ENCODE measurements around the gene KRTAP5-10. TPM values are rescaled to one million over a fixed set of nuclear protein-coding genes. Genes with fewer than 3 reads are reported as not detected.
"Not testable (repeated sequence)": the region's sequence is repeated elsewhere in the genome, so short reads cannot be mapped to it uniquely, and the experiment has no call there.

KRTAP5-10 gene
- total RNA-seq, 2 donors from 2014 or later: 0.37 TPM; not detected in 1

- DNase-seq: no peak
- no peaks in the 10 kb centered on the region for H3K4me1 ChIP-seq
- no peaks in the 10 kb centered on the region for H3K36me3 ChIP-seq
- no peak overlapping the region for H3K9ac ChIP-seq (ENCODE audit: low read depth in 2 of 2, low read length in 2 of 2)
- TF ChIP-seq, protein P1, sequence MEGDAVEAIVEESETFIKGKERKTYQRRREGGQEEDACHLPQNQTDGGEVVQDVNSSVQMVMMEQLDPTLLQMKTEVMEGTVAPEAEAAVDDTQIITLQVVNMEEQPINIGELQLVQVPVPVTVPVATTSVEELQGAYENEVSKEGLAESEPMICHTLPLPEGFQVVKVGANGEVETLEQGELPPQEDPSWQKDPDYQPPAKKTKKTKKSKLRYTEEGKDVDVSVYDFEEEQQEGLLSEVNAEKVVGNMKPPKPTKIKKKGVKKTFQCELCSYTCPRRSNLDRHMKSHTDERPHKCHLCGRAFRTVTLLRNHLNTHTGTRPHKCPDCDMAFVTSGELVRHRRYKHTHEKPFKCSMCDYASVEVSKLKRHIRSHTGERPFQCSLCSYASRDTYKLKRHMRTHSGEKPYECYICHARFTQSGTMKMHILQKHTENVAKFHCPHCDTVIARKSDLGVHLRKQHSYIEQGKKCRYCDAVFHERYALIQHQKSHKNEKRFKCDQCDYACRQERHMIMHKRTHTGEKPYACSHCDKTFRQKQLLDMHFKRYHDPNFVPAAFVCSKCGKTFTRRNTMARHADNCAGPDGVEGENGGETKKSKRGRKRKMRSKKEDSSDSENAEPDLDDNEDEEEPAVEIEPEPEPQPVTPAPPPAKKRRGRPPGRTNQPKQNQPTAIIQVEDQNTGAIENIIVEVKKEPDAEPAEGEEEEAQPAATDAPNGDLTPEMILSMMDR (IDR thresholded peaks at IDR 0.05): no peak
- no peaks in the 10 kb centered on the region for H3K27me3 ChIP-seq
- H3K9me3 ChIP-seq: no peaks in the 10 kb centered on the region
- intact Hi-C loops (cut with DNase I): no loop called here
- no peak overlapping the region for H3K4me3 ChIP-seq
- no peak overlapping the region for H3K27ac ChIP-seq
Measured at GRCh38 chr11:71568704-71569349, 3.5 kb downstream of the KRTAP5-10 start.

GRCh38 chr11:71571101-71571850, 5.9 kb downstream of the KRTAP5-10 start:
- DNase-seq; intact Hi-C loops (cut with DNase I); H3K4me3 ChIP-seq: not testable (repeated sequence)

GRCh38 chr11:71572811-71573210, 7.4 kb downstream of the KRTAP5-10 start:
- Histone ChIP-seq H3K27me3 (no peaks in the 10 kb centered on the region), H3K9me3 (no peaks in the 10 kb centered on the region)

More at GRCh38 chr11:71571101-71571850, 5.9 kb downstream of the KRTAP5-10 start:
- not testable (repeated sequence) for H3K9me3 ChIP-seq; H3K27ac ChIP-seq; H3K4me1 ChIP-seq; H3K9ac ChIP-seq (ENCODE audit: low read depth in 2 of 2, low read length in 2 of 2); H3K36me3 ChIP-seq; H3K27me3 ChIP-seq

GRCh38 chr11:71574418-71574817, 9.1 kb downstream of the KRTAP5-10 start:
- no peak overlapping the region for H3K9ac ChIP-seq (ENCODE audit: low read depth in 2 of 2, low read length in 2 of 2)

More at GRCh38 chr11:71572811-71573210, 7.4 kb downstream of the KRTAP5-10 start:
- Histone ChIP-seq H3K9ac (ENCODE audit: low read depth in 2 of 2, low read length in 2 of 2) (no peak overlapping the region), H3K4me1 (no peaks in the 10 kb centered on the region), H3K27ac (no peak overlapping the region), H3K36me3 (no peaks in the 10 kb centered on the region), H3K4me3 (no peak overlapping the region)
- no peak for DNase-seq
- intact Hi-C loops (cut with DNase I): no loop called here
- TF ChIP-seq, protein P1 (IDR thresholded peaks at IDR 0.05): no peak

GRCh38 chr11:71575723-71576424, 10.5 kb downstream of the KRTAP5-10 start:
- H3K4me1 ChIP-seq: no peaks in the 10 kb centered on the region
- no peak overlapping the region for H3K4me3 ChIP-seq
- no peaks in the 10 kb centered on the region for H3K9me3 ChIP-seq
- no peaks in the 10 kb centered on the region for H3K36me3 ChIP-seq
- no peaks in the 10 kb centered on the region for H3K27me3 ChIP-seq
- intact Hi-C loops (cut with DNase I): no loop called here
- TF ChIP-seq, protein P1 (IDR thresholded peaks at IDR 0.05): no peak
- no peak for DNase-seq
- H3K27ac ChIP-seq: no peak overlapping the region
- no peak overlapping the region for H3K9ac ChIP-seq (ENCODE audit: low read depth in 2 of 2, low read length in 2 of 2)

More at GRCh38 chr11:71574418-71574817, 9.1 kb downstream of the KRTAP5-10 start:
- intact Hi-C loops (cut with DNase I): no loop called here
- Histone ChIP-seq H3K27ac (no peak overlapping the region), H3K4me1 (no peaks in the 10 kb centered on the region), H3K4me3 (no peak overlapping the region), H3K9me3 (no peaks in the 10 kb centered on the region), H3K27me3 (no peaks in the 10 kb centered on the region), H3K36me3 (no peaks in the 10 kb centered on the region)
- no peak for DNase-seq
- TF ChIP-seq, protein P1 (IDR thresholded peaks at IDR 0.05): no peak

DNA sequence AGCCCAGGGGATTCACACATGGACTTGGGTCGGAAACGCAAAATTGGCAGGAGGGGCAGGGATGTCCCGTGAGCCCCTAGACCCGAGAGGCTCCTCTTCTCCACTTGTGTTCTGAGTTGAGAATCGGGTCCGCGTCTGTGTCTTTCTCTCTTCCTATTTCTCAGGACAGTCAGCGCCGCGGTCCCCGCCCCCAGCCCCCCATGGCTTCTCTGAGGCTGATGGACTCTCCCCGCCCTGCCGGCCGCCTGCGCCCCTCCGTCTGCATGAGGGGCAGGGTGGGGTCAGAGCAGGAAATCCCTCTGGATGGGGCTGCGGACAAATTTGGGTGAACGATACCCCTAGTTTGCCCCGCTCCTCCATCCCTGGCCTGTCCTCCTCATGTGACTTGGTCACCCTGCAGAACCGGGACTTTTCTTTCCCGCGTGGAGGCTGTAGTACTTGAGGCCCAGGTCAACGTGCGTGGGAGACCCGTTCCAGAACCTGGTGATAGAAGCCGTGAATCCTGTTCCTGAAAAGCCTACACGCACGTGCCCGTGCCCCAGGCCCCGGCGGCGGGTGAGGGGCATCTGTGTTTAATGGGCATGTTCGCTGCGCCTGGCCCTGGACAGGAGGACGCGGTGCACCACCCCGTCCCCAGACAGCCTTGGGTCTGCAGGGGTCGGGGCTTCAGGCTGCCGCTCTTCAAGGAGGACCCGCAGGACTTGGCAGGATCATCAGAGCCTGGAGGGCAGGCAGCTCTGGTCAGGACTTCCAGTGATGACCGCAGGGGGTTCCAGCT, 11.5 kb downstream of the KRTAP5-10 start:
- H3K9ac ChIP-seq (ENCODE audit: low read depth in 2 of 2, low read length in 2 of 2); H3K4me3 ChIP-seq; H3K27ac ChIP-seq; intact Hi-C loops (cut with DNase I); H3K36me3 ChIP-seq; H3K4me1 ChIP-seq; DNase-seq; H3K27me3 ChIP-seq; H3K9me3 ChIP-seq: not testable (repeated sequence)

Measured in colonic mucosa (tissue), 4 donors.